COR-L47 (cell line): Measurements from ENCODE around the gene TNFRSF25.

Source experiments
- DNase-seq: peaks from one replicate; lab custom pipeline; 2025; lab: John Stamatoyannopoulos, UW

The TNFRSF25 gene

DNA sequence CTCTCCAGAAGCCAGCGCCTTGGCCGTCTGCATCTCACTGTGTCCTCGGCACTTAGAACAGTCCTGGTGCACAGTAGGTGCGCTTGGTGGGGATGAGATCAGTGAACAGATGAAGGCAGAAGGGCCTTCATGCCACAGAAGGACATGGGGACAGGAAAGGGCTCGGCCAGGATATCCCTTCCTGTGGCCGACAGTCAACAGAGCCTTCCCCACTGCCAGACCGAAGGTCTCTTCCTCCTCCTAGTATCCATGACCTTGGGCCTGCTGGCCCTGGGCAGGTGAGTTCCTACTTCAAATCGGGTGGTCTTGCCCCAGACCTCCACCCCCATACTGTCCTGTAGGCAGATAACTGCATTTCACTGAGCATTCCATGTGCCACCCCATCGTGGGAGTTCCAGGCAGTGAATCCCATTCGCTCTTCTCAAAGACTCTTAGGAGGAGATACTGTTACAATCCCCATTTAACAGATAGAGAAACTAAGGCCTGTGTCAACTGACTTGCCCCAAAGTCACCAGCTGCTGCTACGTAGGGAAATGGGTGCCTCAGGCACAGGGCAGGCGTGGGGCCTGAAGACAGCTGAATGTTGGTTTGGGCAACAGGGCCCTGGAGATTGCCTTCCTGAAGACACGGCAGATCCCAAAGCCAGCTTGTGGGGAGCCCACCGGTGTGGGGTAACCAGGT, 22.0 kb upstream of the TNFRSF25 start:
- DNase-seq: no peak

DNA sequence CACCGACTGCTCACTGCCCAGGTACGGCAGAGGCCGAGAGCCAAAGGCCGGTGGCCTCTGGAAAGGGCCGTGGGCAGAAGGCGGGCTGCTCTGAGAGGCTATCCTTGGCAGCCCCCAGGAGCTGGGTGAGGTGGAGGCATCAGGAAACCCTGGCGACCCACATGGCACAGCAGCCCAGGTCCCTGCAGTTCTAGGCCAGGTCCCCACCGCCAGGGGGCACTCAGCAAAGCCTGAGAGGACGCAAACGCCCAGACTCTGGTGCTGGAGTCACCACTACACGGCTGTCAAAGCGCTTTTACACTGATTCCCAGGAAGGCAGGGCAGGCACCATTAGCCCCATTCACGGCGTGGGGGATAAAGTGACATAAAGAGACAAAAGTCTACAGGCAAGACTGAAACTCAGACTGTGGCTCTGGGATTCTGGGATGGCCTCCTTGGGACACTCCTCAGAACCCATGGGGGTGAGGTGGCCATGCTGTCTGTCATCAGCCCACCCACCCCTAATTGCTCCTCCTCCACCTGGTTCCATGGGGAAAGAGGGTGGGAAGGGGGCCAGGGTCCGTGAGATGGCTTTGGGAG, 20.5 kb upstream of the TNFRSF25 start:
- peak; percentile 82 for DNase-seq

GRCh38 chr1:6485168-6486101, 19.5 kb upstream of the TNFRSF25 start:
- DNase-seq: no peak

- DNase-seq: no peak
Observed at GRCh38 chr1:6484826-6485167, 18.8 kb upstream of the TNFRSF25 start.

GRCh38 chr1:6483761-6484117, 17.8 kb upstream of the TNFRSF25 start:
- no peak for DNase-seq

GRCh38 chr1:6483017-6483760, 17.2 kb upstream of the TNFRSF25 start:
- DNase-seq: peak; percentile 42

DNA sequence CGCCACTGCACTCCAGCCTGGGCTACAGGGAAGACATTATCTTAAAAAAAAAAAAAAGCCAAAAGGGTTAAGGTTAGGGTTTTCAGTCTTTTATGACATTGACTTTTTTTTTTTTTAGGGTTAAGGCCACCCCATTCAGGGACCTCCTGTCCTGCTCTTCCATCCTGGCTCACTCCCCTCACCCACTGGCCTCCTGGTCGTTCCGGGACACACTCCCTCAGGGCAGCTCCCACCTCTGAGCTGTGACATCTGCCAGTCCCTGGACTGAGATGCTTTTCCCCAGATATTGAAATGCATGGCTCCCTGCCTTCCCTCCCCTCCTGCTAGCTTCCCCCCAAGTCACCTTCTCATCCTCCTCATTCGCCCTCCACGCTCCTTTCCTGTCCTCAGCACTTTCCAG, 15.8 kb upstream of the TNFRSF25 start:
- DNase-seq: no peak

DNA sequence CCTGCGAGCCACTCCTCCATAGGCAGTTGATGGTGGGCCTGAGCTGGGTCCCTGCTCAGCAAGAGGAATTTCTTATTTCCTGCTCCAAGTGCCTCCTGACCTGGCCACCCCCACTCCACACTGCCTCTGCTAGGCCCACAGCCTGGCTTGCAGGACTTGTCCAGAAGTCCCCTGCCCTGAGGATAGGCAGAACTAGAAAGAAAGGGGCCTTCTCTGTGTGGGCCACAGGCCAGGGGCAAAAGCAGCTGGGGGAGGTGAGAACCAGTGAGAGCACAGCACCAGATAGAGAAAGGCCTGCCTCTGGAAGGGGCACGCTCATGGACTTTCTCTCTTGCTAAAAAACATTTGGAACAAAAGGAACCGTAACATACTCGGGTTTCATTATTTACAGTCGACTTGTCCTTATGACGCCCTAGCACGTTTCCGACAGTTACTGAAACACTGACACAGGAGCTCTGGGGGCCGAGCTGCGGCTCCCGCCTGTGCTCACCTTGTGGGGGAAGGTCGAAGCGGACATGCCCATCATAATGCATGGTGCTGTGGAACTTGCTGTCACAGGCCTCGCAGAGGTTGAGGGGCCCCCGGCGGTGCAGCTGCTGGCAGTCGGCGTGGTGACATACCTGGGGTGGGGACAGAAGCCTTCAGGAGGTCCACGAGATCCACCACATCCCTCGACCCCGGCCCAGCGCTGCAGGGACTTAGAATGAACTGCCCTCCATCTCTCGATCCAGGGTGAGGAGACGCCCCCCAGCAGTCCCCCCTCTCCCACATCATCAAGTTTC, 11.3 kb upstream of the TNFRSF25 start:
- no peak for DNase-seq

- no peak for DNase-seq
Observed at GRCh38 chr1:6476483-6476882, 10.5 kb upstream of the TNFRSF25 start.

GRCh38 chr1:6475381-6476133, 9.6 kb upstream of the TNFRSF25 start:
- peak; percentile 52 for DNase-seq

DNA sequence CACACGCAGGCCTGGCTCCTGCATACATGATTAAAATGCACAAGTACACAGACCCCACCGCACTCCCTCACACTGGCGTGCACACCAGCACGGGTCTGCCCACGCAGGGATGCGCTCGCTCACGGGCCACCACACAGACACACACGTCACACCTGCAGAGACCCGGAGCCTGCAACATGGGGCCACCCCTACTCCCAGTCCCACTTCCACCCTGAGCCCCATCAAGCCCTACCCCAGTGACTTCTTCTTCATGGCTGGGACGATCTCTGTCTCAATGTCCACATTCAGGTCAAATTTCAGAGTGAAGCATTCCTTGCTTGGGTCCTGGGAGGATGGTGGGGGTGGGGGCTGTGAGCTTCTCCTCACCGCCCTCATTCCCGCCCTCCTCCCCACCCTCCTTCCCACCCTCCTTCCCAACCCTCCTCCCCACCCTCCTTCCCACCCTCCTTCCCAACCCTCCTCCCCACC, 8.9 kb upstream of the TNFRSF25 start:
- no peak for DNase-seq

GRCh38 chr1:6473974-6474814, 8.2 kb upstream of the TNFRSF25 start:
- DNase-seq: peak; percentile 88

DNA sequence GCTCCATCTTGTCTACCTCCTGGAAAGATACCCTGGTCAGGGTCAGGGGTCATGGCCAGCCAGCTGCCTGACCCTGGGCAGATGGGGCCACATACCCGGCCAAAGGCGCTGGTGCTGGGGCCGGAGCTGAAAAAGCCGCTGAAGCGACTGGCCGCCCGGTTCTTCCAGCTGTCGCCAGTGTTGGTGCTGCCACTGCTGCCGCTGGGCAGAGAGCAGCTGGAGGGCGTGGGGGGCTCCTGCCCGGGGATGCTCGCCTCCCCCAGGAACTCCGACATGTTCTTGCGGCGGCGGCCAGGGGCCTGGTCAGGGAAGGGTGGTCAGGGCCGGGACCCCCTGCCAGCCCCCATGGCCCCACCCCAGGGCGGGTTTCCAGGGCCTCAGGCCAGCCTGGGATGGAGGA, 7.2 kb upstream of the TNFRSF25 start:
- DNase-seq: no peak

DNA sequence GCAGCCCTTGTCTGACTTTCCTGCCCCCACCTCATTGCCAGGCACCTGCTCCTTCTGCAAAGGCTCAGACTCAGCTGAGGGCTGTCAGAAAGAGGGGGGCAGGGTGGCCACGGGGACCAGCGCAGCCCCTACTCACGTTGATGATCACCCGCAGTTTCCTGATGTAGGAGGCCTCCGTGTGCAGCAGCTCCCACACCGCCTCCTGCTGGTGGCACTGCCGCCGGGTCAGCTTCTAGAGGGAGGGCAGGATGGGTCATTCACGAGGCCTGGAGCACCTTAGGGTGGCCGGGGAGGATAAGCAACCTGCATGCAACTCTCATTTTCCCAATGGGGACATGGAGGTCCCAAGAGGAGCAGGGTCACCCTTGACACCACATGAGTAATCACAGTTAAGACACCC, 6.4 kb upstream of the TNFRSF25 start:
- no peak for DNase-seq

- no peak for DNase-seq
Observed at GRCh38 chr1:6471970-6472368, 6.0 kb upstream of the TNFRSF25 start.

DNA sequence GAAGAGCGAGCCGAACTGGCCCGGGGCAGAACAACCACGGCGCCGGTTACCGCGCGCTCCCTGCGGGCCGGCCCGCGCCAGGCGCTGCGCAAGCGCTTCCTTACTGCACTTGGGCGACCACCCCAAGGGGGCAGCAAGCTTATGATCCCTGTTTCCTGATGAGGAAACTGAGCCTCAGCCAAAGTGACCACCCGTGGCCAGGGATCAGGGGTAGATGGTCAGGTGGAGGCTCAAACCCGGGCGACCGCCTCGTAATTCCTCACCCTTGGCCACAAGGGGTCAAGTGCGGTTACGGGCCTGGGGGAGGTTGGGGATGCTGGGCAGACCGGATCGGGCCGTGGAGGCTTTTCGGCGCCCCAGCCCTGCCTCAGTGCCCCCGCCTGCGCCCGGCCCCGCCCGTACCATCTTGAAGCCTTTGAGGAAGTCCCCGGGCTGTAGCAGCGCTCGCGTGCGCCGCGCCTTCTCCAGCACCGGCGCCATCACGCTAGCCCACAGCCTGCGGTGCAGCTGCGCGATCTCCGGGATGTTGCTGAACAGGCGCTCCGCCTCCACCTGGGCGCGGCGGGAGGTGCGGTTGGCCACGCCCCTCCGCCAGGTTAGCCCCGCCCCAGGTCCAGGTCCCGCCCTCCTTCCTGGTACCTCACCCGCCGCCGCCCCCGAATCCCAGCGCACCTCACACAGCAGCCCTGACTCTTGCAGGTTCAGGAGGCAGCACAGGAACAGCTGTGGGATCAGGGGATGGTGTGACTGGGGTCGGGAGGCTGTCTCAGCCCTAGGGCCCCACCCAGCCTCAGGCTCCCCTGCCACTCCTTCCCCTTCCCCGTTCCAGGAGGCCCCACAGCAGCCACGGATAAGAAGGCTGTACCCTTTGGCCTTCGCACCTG, 5.4 kb upstream of the TNFRSF25 start:
- no peak for DNase-seq

DNA sequence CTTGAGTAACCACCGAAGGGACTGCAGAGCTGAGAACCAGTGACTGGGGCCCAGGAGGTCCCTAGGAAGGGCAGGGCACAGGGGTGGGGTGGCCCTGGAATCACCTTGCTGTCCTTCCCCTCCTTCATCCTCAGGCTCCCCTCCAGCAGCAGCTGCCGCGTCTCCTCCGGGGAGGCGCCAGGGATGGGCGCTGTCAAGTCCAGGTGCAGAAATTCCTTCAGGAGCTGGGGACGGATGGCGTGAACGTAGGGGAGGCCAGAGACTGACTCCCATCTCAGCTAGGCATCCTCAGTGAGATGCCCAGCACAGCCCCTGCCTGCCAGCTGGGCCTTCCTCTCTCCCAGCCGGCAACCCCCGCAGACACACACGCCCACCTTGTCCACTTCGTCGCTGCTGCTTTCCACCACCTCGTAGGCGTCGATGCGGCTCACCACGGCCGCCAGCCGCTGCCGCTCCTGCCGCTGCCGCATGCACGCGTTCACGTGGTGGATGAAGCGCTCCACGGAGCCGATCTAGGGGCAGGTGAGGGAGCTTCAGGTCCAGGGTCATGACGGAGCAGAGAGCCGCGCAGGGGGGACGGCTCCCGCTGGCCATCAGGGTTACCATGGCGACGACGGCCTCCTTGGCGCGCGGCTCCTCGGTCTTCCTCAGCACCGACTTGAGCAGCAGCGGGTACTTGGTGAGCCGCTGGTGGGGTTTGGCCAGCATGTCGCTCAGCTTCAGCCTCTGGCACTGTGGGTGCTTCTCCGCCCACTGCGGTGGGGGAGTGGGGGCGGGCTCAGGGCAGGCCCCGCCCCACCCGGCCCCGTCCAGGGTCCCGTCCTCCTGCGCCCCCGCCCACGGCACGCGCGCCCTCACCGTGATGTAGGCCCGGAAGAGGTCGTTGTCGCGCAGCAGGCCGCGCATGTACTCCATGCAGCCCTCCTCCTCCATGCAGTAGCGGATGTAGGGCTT, 4.4 kb upstream of the TNFRSF25 start:
- no peak for DNase-seq
